AG10803 (cell line): Measurements from ENCODE around the gene HLA-DQA1.
"Not testable (repeated sequence)": the region's sequence is repeated elsewhere in the genome, so short reads cannot be mapped to it uniquely, and the experiment has no call there.

Source experiments
- DNase-seq: peaks from one replicate; pipeline ENCODE4 v3.0.0; 2010; ENCODE audit warnings: low read depth
- H3K4me3 ChIP-seq: 2 replicates; pipeline ENCODE4 v1.5.1; 2011; ENCODE audit warnings: mild to moderate bottlenecking, low read length, control low read depth
- TF ChIP-seq, protein P1 (sequence below): conservative IDR thresholded peaks from 2 replicates; pipeline ENCODE4 v1.5.1; 2011; ENCODE audit warnings: mild to moderate bottlenecking, low read length, control low read depth, inconsistent platforms

HLA-DQA1 gene

DNA sequence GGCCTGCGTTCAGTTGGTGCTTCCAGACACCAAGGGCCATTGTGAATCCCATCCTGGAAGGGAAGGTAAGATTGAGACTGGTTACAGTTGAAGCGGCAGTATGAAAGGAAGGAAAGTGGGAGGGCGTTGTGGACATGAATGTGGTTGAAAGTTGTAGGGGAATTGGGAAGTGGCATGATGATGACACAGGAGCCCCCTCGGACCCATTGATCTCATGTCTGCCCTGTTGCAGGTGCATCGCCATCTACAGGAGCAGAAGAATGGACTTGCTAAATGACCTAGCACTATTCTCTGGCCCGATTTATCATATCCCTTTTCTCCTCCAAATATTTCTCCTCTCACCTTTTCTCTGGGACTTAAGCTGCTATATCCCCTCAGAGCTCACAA, 5.5 kb downstream of the HLA-DQA1 start:
- TF ChIP-seq, protein P1, sequence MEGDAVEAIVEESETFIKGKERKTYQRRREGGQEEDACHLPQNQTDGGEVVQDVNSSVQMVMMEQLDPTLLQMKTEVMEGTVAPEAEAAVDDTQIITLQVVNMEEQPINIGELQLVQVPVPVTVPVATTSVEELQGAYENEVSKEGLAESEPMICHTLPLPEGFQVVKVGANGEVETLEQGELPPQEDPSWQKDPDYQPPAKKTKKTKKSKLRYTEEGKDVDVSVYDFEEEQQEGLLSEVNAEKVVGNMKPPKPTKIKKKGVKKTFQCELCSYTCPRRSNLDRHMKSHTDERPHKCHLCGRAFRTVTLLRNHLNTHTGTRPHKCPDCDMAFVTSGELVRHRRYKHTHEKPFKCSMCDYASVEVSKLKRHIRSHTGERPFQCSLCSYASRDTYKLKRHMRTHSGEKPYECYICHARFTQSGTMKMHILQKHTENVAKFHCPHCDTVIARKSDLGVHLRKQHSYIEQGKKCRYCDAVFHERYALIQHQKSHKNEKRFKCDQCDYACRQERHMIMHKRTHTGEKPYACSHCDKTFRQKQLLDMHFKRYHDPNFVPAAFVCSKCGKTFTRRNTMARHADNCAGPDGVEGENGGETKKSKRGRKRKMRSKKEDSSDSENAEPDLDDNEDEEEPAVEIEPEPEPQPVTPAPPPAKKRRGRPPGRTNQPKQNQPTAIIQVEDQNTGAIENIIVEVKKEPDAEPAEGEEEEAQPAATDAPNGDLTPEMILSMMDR: no peak
- DNase-seq: no peak
- no peak overlapping the region for H3K4me3 ChIP-seq

DNA sequence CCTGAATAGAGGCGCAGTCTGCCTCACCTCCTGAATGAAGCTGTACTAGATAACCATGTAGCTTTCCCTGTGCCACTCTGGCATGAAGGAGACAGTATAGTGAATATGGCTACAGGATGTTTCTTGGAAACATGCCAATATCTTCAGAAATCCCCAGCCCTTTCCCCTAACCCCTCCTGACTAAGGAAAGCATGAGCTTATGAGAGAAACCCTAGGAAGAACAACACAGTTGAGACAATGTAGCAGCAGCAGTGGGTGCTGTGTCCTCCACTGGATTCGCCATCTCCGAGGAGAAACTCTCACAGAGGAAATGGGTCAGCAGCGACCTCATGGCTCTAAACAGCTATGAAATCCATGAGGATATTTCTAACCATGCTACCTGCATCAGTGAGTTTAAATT, 6.7 kb downstream of the HLA-DQA1 start:
- no peak overlapping the region for H3K4me3 ChIP-seq
- TF ChIP-seq, protein P1: no peak
- no peak for DNase-seq

DNA sequence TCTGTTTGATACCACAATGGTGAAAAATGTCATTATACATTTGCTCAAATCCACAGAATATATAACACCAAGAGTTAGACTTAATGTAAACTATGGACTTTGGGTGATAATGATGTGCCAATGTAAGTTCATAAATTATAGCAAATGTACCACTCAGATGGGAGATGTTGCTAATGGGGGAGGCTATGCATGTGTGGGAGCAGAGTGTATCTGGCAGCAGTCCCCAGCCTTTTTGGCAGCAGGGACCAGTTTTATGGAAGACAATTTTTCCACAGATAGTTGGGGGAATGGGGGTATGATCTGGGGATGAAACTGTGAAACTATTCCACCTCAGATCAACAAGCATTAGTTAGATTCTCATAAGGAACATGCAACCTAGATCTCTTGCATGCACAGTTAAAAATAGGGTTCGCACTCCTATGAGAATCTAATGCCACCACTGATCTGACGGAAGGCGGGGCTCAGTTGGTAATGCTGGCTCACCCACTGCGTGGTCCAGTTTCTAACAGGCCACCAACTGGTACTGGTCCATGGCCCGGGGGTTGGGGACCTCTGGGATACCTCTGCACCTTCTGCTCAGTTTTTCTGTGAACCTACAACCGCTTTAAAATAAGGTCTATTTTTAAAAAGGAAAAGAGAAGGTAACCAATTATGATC, 8.0 kb downstream of the HLA-DQA1 start:
- no peak for DNase-seq
- TF ChIP-seq, protein P1: no peak

DNA sequence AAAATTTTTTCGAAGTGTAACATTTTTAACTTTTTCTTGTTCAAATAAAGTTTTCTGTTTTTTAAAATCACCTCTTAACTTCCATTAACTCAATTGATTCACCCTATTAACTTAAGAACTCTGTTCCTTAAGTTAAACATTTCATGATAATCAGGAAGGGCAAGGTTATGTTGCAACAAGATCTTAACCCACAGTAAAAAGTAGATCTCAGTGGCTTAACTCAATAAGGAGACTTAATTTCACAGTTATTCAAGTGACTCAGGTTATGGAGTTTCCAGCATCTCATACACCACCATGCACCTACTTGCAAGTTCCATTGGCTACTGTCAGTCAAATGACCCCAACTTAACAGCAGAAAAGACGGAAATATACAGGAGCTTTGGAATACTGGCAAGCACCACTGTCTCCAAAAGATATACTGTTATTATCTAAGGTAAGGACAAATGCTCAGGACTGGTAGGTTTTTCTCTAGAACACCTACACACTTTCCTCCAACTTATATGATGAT, 18.1 kb downstream of the HLA-DQA1 start:
- no peak for DNase-seq
- H3K4me3 ChIP-seq: no peak overlapping the region
- TF ChIP-seq, protein P1: no peak

More for the DNA sequence above, 8.0 kb downstream of the HLA-DQA1 start:
- H3K4me3 ChIP-seq: no peak overlapping the region

DNA sequence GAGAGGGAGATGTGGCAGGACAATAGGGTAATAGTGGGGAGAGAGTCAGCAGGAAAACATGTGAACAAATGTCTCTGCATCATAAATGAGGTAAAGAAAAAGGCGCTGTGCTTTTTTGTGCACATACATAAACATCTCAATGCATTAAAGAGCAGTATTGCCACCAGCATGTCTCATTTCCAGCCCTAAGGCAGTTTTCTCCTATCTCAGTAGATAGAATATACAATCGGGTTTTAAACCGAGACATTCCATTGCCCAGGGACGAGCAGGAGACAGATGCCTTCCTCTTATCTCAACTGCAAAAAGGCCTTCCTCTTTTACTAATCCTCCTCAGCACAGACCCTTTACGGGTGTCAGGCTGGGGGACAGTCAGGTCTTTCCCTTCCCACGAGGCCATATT, 20.1 kb downstream of the HLA-DQA1 start:
- H3K4me3 ChIP-seq, DNase-seq: not testable (repeated sequence)

DNA sequence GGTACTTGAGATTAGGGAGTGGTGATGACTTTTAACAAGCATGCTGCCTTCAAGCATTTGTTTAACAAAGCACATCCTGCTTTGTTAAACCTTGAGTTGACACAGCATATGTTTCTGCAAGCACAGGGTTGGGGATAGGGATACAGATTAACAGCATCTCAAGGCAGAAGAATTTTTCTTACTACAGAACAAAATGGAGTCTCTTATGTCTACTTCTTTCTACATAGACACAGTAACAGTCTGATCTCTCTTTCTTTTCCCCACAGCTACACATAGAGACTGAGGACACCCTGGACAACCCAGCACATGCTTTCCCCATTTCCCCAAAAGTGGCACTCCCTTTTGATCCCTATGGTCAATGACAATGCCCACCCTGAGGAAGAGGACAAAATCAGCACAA, 20.6 kb downstream of the HLA-DQA1 start:
- not testable (repeated sequence) for DNase-seq, H3K4me3 ChIP-seq

DNA sequence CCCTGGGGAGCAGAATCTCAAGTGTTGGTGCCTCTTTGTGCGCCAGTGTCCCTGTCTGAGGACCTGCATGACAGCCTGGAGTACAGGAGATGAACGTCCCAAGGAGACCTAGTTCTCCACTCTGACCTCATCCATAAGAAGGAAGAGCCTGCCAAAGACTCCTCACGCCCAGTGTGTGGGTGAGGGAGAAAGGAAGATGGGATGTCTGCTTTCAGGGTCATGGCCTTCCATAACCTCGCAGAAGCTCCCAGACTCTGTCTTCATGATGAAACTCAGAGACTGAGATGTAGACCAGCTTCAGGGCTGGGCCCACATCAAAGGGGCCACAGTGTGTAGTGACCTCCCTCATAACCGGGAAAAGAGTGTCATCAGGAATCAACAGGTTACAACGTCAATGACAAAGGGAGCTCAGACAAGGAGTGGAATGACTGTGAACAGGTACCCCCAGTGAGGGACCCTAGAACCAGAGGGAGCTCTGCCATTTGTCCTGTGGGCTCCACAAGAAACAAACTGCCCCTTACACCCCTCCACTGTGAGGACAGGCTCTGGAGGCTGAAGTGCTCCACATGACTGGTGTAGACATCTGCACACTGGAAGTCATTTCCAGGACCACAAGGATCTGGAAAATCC, 21.2 kb downstream of the HLA-DQA1 start:
- no peak for DNase-seq
- TF ChIP-seq, protein P1: no peak

DNA sequence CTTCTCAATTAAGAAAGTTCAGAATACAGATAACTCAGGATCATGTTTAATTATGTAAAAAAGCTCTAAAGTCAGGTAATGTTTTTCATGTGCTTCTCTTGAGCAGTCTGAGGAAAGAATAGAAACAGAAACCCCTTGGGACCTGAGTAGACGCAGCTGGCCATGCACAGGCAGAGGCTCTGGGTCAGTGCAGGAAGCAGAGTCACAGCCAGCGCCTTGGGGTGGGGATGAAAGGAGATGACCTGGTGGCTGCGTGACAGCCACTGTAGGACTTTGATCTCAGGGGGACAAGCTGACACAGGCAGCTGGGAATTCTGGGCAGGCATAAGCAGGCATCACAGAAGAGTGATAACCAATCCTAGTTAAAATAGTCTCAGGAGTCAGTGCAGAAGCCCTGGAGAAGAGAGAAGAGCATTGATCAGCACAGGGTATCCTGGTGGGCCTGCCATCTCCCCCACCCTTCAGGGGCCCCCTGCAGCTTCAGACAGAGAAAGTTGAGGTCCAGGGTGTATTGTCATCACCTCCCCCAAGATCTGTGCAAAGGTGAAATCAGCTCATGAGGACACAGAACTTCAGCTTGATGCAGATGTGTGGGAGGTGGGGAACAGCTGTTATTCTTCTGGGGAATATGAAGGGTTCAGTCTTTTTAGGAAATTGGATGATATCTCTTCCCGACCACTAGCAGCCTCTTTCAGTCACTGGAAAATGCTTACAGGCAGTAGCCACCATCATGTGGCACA, 22.8 kb downstream of the HLA-DQA1 start:
- no peak overlapping the region for H3K4me3 ChIP-seq
- TF ChIP-seq, protein P1: no peak
- no peak for DNase-seq

More for the DNA sequence above, 21.2 kb downstream of the HLA-DQA1 start:
- no peak overlapping the region for H3K4me3 ChIP-seq
